Keratinocyte (primary cell): ENCODE measurements around the gene DBR1.

Experiments
- CTCF ChIP-seq, 3 experiments: IDR thresholded peaks in 1 of 3; conservative IDR thresholded peaks in 1 of 3; optimal IDR thresholded peaks in 1 of 3; 2 replicates in 2 of 3; 3 replicates in 1 of 3; pipeline versions ENCODE3 to v1.5.1; 2011; ENCODE audit warnings: low read length in 3 of 3, mild to moderate bottlenecking in 3 of 3, moderate library complexity in 2 of 3, control low read depth in 1 of 3, inconsistent platforms in 1 of 3; ENCODE audit not compliant: insufficient read depth in 2 of 3; ENCODE audit errors: extremely low read depth in 1 of 3
- EZH2 ChIP-seq: IDR thresholded peaks from one replicate; pipeline ENCODE4 v1.6.1; 2012; ENCODE audit warnings: inconsistent platforms, mild to moderate bottlenecking, low read length, moderate library complexity

- TF ChIP-seq CTCF (optimal IDR thresholded peaks at IDR 0.05 in 1 of 3, IDR thresholded peaks at IDR 0.05 in 1 of 3, conservative IDR thresholded peaks at IDR 0.05 in 1 of 3; ENCODE audit: extremely low read depth in 1 of 3, insufficient read depth in 2 of 3, low read length in 3 of 3) (no peak), EZH2 (no peak)
Measured at GRCh38 chr3:138139691-138140090, 35.0 kb downstream of the DBR1 start.
